Suprapubic skin (tissue), 4 donors: ENCODE measurements around the gene PLEKHB2. TPM values are rescaled to one million over a fixed set of nuclear protein-coding genes. Genes with fewer than 3 reads are reported as not detected.

ENCODE experiments used
- DNase-seq, 2 donors: peaks; one replicate each; pipeline ENCODE4 v3.0.0-alpha.2; 2019; ENCODE audit warnings: low spot score in 2 of 2
- H3K27ac ChIP-seq: fragments of 200-600 bp; sonication (generic); one replicate; pipeline ENCODE4 v1.5.1; 2019
- H3K27me3 ChIP-seq: fragments of 200-600 bp; sonication (generic); one replicate; pipeline ENCODE4 v1.5.1; 2019
- H3K36me3 ChIP-seq: fragments of 200-600 bp; sonication (generic); one replicate; pipeline ENCODE4 v1.5.1; 2019
- H3K4me1 ChIP-seq: fragments of 200-600 bp; sonication (generic); one replicate; pipeline ENCODE4 v1.5.1; 2019
- H3K4me3 ChIP-seq: fragments of 200-600 bp; sonication (generic); one replicate; pipeline ENCODE4 v1.5.1; 2019; ENCODE audit warnings: mild to moderate bottlenecking
- H3K9me3 ChIP-seq: fragments of 200-600 bp; sonication (generic); one replicate; pipeline ENCODE4 v1.5.1; 2019
- CTCF ChIP-seq, 2 donors: fragments of 200-600 bp in 1 of 2; fragments of 450-650 bp in 1 of 2; sonication (generic) in 1 of 2; IDR thresholded peaks; one replicate each; pipeline ENCODE4 v1.5.1; 2016 to 2019; ENCODE audit warnings: antibody characterized with exemption in 2 of 2, mild to moderate bottlenecking in 1 of 2, moderate library complexity in 1 of 2
- EP300 ChIP-seq: sonication (generic); formaldehyde crosslinking; IDR thresholded peaks from one replicate; pipeline ENCODE4 v1.6.1; 2017; ENCODE audit warnings: antibody characterized with exemption
- POLR2A ChIP-seq, 2 donors: fragments of 450-650 bp; IDR thresholded peaks; one replicate each; pipeline ENCODE4 v1.6.1; 2017; ENCODE audit warnings: antibody characterized with exemption in 2 of 2, mild to moderate bottlenecking in 2 of 2, moderate library complexity in 2 of 2
- POLR2AphosphoS5 ChIP-seq, 3 donors: sonication (generic); formaldehyde crosslinking; IDR thresholded peaks; one replicate each; pipeline ENCODE4 v1.6.1; 2017; ENCODE audit warnings: antibody characterized with exemption in 3 of 3
- WGBS: methylation state at CpG from one replicate; pipeline ENCODE4 v1.1.5; 2018; 5-methylcytosine and 5-hydroxymethylcytosine counted together
- total RNA-seq, 4 donors: library from RNA; depleted of rRNA; stranded (reverse); fragments of >200 nt; gene quantifications; one replicate each; pipeline ENCODE4 v1.1.0, GENCODE V29; 2016

The PLEKHB2 gene, protein sequence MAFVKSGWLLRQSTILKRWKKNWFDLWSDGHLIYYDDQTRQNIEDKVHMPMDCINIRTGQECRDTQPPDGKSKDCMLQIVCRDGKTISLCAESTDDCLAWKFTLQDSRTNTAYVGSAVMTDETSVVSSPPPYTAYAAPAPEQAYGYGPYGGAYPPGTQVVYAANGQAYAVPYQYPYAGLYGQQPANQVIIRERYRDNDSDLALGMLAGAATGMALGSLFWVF
- total RNA-seq = 10 to 100 TPM; 44.9 to 59.9 (median 54.4) TPM

- Histone ChIP-seq H3K9me3 (no peaks in the 10 kb centered on the region), H3K4me3 (peak within 1 kb of the TSS; percentile 90), H3K36me3 (no peaks in the 10 kb centered on the region), H3K27me3 (no peaks in the 10 kb centered on the region), H3K27ac (peak within 1 kb of the TSS; percentile 94), H3K4me1 (peaks cover 35% of the 10 kb centered on the region)
- TF ChIP-seq EP300 = no peak
- TF ChIP-seq POLR2A (IDR thresholded peaks at IDR 0.05) = peak in 1 of 2 donors; percentile 89
- no peak for TF ChIP-seq CTCF (IDR thresholded peaks at IDR 0.05)
- no peak for TF ChIP-seq POLR2AphosphoS5 (IDR thresholded peaks at IDR 0.05)
- DNase-seq = peak; percentile 93 to 94
- WGBS = under 1% methylated on average over 61 of the region's 66 CpGs
Measured at GRCh38 chr2:131105156-131105949, at the start of gene PLEKHB2. Gene PLEKHB2 (plus strand): TSS chr2:131105336. CDS start chr2:131120942, 15,606 bp downstream.

DNA sequence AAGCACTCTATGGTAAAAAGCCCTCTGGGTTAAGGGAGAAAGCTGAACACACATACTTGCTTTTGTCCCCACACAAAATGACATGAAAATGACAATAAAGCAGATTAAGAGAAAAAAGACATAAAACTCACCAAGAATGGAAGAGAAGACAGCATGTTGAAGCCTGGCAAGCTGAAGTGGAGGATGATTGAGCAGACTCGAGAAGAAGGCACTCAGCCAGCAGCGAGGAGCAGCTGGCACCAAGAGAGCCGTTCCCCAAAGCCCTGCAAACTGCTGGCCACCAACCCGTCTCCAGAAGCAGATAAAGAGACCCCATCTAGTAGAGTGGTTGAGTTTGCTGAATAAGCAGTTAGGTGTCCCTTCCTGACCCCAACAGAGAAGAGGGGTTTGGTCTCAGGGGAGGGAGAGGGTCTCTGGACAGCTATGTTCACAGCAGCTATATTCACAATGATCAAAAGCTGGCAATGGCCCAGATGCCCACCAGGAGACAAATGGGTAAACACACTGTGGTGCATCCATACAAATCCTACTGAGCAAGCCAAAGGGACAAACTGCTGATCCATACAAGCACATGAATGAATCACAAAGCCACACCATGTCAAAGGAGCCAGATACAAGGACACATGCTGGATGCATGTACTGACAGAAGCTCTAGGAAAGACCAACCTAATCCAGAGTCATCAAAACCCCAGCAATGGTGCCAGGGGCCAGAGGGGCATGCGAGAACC, 48.8 kb upstream of the PLEKHB2 start:
- Histone ChIP-seq H3K4me1 (peaks cover 17% of the 10 kb centered on the region), H3K27ac (peak overlapping the region; percentile 14), H3K36me3 (peaks cover 59% of the 10 kb centered on the region), H3K27me3 (no peaks in the 10 kb centered on the region), H3K9me3 (no peaks in the 10 kb centered on the region), H3K4me3 (no peak overlapping the region)
- TF ChIP-seq POLR2A (IDR thresholded peaks at IDR 0.05) (no peak), POLR2AphosphoS5 (IDR thresholded peaks at IDR 0.05) (no peak), CTCF (IDR thresholded peaks at IDR 0.05) (no peak), EP300 (no peak)
- WGBS = 48% methylated on average over 5 of the region's 5 CpGs
- peak in 1 of 2 donors; percentile 37 for DNase-seq

DNA sequence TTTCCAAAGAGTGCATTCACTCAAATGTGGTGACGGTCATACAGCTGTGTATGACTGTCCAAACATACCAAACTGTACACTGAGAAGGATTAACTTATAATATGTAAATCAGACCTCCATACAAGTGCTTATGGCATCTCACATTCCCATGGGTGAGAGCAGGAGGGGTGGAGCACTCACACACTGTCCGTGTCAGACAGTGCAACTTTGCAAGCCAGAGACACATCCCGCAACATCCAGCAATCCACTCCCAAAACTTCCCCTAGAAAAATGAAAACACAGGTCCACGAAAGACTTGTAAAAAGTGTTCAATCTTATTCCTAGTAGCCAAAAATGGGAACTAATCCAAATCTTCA, 48.2 kb upstream of the PLEKHB2 start:
- 79% methylated on average over 4 of the region's 4 CpGs for WGBS
- Histone ChIP-seq H3K9me3 (no peaks in the 10 kb centered on the region), H3K4me3 (no peak overlapping the region), H3K27ac (no peak overlapping the region), H3K27me3 (no peaks in the 10 kb centered on the region), H3K4me1 (peaks cover 22% of the 10 kb centered on the region), H3K36me3 (peaks cover 53% of the 10 kb centered on the region)
- DNase-seq = no peak
- no peak for TF ChIP-seq POLR2A (IDR thresholded peaks at IDR 0.05)
- no peak for TF ChIP-seq POLR2AphosphoS5 (IDR thresholded peaks at IDR 0.05)
- no peak for TF ChIP-seq CTCF (IDR thresholded peaks at IDR 0.05)
- TF ChIP-seq EP300 = no peak

DNA sequence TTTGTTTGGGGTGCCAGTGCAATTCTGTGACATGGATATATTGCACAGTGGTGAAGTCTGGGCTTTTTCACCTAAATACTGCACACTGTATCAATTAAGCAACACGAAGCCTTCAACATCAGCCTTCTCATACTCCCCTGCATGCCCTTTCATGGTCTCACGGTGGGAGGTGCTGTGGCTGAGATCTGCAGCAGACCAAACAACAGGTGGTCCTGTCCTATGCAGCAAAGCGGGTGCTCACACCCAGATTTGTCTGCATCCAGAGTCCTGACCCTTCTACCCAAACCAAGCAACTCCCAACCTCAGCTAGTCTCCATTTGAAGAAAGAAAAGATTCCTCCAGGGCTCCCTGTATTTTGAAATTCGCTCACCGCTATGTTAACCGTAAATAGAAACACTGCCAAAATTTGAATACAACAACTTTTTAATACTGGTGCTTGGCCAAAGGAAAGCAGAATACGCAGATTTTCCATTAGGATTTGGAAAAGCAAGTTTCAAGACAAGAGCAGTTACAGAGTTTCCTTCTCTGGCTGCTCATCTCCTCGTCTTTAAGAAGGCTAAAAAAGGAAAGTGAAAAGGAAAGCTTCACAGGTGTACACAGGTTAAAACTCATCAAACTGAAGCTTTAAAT, 46.8 kb upstream of the PLEKHB2 start:
- 74% methylated on average over 8 of the region's 8 CpGs for WGBS
- peaks cover 52% of the 10 kb centered on the region for H3K36me3 ChIP-seq
- TF ChIP-seq EP300 = no peak
- TF ChIP-seq POLR2AphosphoS5 (IDR thresholded peaks at IDR 0.05) = no peak
- TF ChIP-seq CTCF (IDR thresholded peaks at IDR 0.05) = no peak
- TF ChIP-seq POLR2A (IDR thresholded peaks at IDR 0.05) = no peak
- H3K27me3 ChIP-seq = no peaks in the 10 kb centered on the region
- no peak overlapping the region for H3K27ac ChIP-seq
- H3K4me1 ChIP-seq = peaks cover 26% of the 10 kb centered on the region
- H3K9me3 ChIP-seq = no peaks in the 10 kb centered on the region
- no peak overlapping the region for H3K4me3 ChIP-seq
- no peak for DNase-seq
